ENCODE measurements around the gene SLC7A10. TPM values are rescaled to one million over a fixed set of nuclear protein-coding genes. Genes with fewer than 3 reads are reported as not detected.

Gene SLC7A10
- total and polyA plus RNA-seq, 4 experiments from 2014 or later: not detected

DNA sequence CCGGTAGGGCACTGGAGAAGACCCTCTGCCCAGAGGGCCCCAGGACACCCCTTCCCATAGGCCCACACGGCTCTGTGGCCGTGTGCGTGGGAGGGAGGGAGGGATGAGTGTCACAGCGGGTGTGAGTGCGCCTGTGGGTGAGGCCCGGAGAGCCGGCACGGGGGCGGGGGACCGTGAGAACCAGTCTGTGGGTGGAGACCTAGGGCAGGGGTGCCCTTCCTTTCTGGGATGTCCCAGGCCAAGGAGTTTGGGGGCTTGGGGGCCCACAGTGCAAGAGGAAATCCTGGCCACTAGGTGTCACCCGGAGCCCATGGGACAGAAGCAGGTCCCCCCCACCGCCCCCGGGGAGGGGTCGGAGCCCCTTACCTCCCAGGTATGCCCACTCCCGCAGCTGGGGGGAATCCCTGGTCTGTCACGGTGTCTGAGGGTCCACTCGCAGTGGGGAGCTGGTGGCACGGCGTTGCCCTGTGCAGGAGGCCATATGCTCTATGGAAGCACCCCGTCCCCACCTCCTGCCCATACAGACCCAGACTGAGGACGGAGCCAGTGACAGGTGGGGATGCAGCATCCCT lies 16.0 kb upstream of the SLC7A10 start:
- Mint-ChIP-seq H3K9me3 (peaks cover 0 to 11% (median 0%) of the 10 kb centered on the region in 8 donors), H3K27me3 (no peaks in the 10 kb centered on the region), H3K27ac (no peak overlapping the region), H3K36me3 (no peaks in the 10 kb centered on the region), H3K4me1 (peaks cover 0 to 15% (median 0%) of the 10 kb centered on the region in 4 donors), H3K4me3 (no peak overlapping the region)
- ChIA-PET POLR2A (ENCODE audit: partially characterized antibody) (no interaction called here), CTCF (ENCODE audit: partially characterized antibody) (interaction anchor here (1.2 to 5.4 kb wide), 4 partner anchors 164 to 189 kb away, joined by 3 to 44 read pairs (median 7); no protein-coding TSS in a partner anchor)
- peak in 1 of 5 donors; percentile 6 for DNase-seq
- H3K4me1 ChIP-seq (ENCODE audit: insufficient read depth, low read length): no peaks in the 10 kb centered on the region
- H3K36me3 ChIP-seq (ENCODE audit: insufficient read depth, low read length): no peaks in the 10 kb centered on the region
- H3K9me3 ChIP-seq (ENCODE audit: control insufficient read depth in 1 of 2, low read length in 2 of 2): peaks cover 0 to 3% of the 10 kb centered on the region in 2 donors
- intact Hi-C loops (cut with micrococcal nuclease): loop anchor here (1.0 kb wide), 1 partner anchor 166 kb away; no protein-coding TSS in a partner anchor
- no peak overlapping the region for H3K27ac ChIP-seq (ENCODE audit: low read depth, low read length)
- H3K27me3 ChIP-seq (ENCODE audit: insufficient read depth, low read length): no peaks in the 10 kb centered on the region
- H3K4me3 ChIP-seq (ENCODE audit: low read length in 2 of 2): no peak overlapping the region

DNA sequence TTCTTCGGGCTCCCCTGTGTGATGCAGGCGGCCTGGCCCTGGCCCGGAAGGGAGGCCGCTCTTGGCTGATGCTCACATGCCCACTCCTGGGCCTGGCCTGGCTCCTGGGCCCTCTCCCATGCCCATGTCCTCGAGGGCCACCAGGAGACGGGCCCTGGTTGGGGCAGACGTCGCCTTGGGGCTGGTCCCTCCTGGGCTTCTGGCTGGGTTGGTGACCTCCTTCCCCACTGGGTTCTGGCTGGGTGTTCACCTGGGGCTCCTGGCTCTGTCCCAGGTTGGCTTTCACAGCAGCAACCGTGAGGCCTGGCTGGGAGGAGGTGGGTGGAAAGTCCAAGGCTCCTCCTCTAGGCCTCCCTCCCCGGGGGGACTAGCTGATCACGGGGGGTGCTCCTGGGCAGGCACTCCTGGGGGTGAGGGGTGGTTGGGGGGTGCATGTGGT lies 15.5 kb upstream of the SLC7A10 start:
- Mint-ChIP-seq H3K4me1 (peaks cover 0 to 15% (median 0%) of the 10 kb centered on the region in 4 donors), H3K27ac (no peak overlapping the region), H3K9me3 (peaks cover 0 to 11% (median 0%) of the 10 kb centered on the region in 8 donors), H3K4me3 (no peak overlapping the region), H3K36me3 (no peaks in the 10 kb centered on the region), H3K27me3 (no peaks in the 10 kb centered on the region)
- ChIA-PET POLR2A (ENCODE audit: partially characterized antibody) (no interaction called here), CTCF (ENCODE audit: partially characterized antibody) (interaction anchor here (1.4 to 5.4 kb wide), 2 partner anchors 164 to 190 kb away, joined by 3 to 44 read pairs; no protein-coding TSS in a partner anchor)
- H3K27ac ChIP-seq (ENCODE audit: low read depth, low read length): no peak overlapping the region
- peaks cover 0 to 3% of the 10 kb centered on the region in 2 donors for H3K9me3 ChIP-seq (ENCODE audit: control insufficient read depth in 1 of 2, low read length in 2 of 2)
- no peak for DNase-seq
- intact Hi-C loops (cut with micrococcal nuclease): loop anchor here (1.0 kb wide), 1 partner anchor 166 kb away; no protein-coding TSS in a partner anchor
- no peaks in the 10 kb centered on the region for H3K27me3 ChIP-seq (ENCODE audit: insufficient read depth, low read length)
- H3K4me1 ChIP-seq (ENCODE audit: insufficient read depth, low read length): no peaks in the 10 kb centered on the region
- no peak overlapping the region for H3K4me3 ChIP-seq (ENCODE audit: low read length in 2 of 2)
- H3K36me3 ChIP-seq (ENCODE audit: insufficient read depth, low read length): no peaks in the 10 kb centered on the region

DNA sequence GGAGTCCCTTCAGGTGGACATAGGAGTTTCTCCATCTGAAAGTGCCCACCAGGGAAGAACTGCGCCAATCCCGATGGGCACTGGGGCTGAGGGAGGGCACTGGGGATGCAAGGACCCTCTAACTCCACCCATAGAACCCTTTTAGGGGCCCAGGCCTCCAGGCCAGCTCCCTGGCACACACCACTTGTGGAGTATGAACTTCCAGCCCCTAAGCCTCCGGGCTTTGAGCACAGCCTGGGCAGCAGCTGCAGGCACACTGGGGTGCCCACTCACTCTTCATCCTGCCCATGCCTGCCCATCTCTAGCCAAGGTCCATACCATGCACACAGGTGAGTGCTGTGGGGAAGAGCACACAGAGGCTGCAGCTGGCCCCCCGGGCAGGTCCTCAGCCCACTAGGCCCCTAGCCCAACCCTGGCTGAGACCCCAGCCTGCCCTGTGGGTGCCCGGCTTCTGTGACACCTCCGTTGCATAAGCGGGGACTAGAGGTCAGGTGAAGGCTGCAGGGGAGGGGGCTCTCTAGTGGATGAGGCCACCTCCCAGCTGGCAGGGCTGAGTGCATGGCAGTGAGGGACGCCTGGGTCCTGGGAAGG lies 14.6 kb upstream of the SLC7A10 start:
- Histone ChIP-seq H3K9me3 (ENCODE audit: control insufficient read depth in 1 of 2, low read length in 2 of 2) (no peaks in the 10 kb centered on the region), H3K4me1 (ENCODE audit: insufficient read depth, low read length) (peaks cover 5% of the 10 kb centered on the region), H3K27ac (ENCODE audit: low read depth, low read length) (no peak overlapping the region), H3K4me3 (ENCODE audit: low read length in 2 of 2) (no peak overlapping the region), H3K36me3 (ENCODE audit: insufficient read depth, low read length) (no peaks in the 10 kb centered on the region), H3K27me3 (ENCODE audit: insufficient read depth, low read length) (no peaks in the 10 kb centered on the region)
- ChIA-PET CTCF (ENCODE audit: partially characterized antibody) (interaction anchor here (7.1 kb wide), 1 partner anchor 167 kb away, joined by 125 read pairs; no protein-coding TSS in a partner anchor), POLR2A (ENCODE audit: partially characterized antibody) (no interaction called here)
- H3K36me3 Mint-ChIP-seq: no peaks in the 10 kb centered on the region
- peaks cover 2 to 19% (median 3%) of the 10 kb centered on the region in 4 donors for H3K4me1 Mint-ChIP-seq
- no peak overlapping the region for H3K4me3 Mint-ChIP-seq
- H3K27me3 Mint-ChIP-seq: peaks cover 0 to under 1% of the 10 kb centered on the region in 2 donors
- H3K27ac Mint-ChIP-seq: no peak overlapping the region
- intact Hi-C loops (cut with micrococcal nuclease): no loop called here
- DNase-seq: no peak
- H3K9me3 Mint-ChIP-seq: peaks cover 0 to 5% (median 0%) of the 10 kb centered on the region in 8 donors

DNA sequence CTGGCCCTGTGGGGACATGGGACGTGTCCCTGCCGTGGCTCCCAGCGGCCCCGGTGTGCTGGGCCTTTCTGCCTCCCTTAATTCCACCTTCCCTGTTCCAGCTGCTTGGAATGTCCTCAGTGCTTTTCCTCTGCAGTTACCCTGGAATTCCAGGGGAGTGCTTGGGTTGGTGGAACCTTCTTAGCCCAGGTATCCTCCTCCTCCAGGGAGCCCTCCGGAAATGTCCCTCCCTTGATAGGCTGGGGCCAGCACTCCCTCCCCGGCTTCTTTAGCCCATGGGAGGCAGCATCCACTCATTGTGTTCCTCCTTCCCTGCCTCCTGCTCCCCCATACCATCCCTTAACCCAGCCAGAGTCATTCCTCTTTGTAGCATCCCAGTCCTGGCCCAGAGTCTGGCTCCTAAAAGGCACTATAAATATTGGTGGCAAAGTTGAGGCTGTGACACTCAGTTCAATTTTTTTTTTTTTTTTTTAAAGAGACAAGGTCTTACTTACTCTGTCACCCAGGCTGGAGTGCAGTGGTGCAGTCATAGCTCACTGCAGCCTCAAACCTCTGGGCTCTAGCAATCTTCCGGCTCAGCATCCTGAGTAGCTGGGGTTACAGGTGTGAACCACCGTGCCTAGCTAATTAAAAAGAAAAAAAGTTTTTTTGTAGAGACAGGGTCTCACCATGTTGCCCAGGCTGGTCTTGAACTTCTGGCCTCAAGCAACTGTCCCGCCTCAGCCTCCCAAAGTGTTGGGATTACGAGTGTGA lies 13.7 kb upstream of the SLC7A10 start:
- DNase-seq: no peak
- Histone ChIP-seq H3K27me3 (ENCODE audit: insufficient read depth, low read length) (no peaks in the 10 kb centered on the region), H3K36me3 (ENCODE audit: insufficient read depth, low read length) (no peaks in the 10 kb centered on the region), H3K4me1 (ENCODE audit: insufficient read depth, low read length) (peaks cover 8% of the 10 kb centered on the region), H3K9me3 (ENCODE audit: control insufficient read depth in 1 of 2, low read length in 2 of 2) (no peaks in the 10 kb centered on the region), H3K27ac (ENCODE audit: low read depth, low read length) (no peak overlapping the region), H3K4me3 (ENCODE audit: low read length in 2 of 2) (no peak overlapping the region)
- ChIA-PET CTCF (ENCODE audit: partially characterized antibody) (interaction anchor here (1.2 to 7.1 kb wide), 2 partner anchors 8 to 168 kb away, joined by 3 to 125 read pairs; no protein-coding TSS in a partner anchor), POLR2A (ENCODE audit: partially characterized antibody) (no interaction called here)
- Mint-ChIP-seq H3K9me3 (no peaks in the 10 kb centered on the region), H3K4me1 (peaks cover 4 to 22% (median 5%) of the 10 kb centered on the region in 4 donors), H3K36me3 (no peaks in the 10 kb centered on the region), H3K27ac (peak overlapping the region in 1 of 7 donors; percentile 8), H3K4me3 (no peak overlapping the region), H3K27me3 (peaks cover 0 to 3% of the 10 kb centered on the region in 2 donors)
- intact Hi-C loops (cut with micrococcal nuclease): no loop called here

DNA sequence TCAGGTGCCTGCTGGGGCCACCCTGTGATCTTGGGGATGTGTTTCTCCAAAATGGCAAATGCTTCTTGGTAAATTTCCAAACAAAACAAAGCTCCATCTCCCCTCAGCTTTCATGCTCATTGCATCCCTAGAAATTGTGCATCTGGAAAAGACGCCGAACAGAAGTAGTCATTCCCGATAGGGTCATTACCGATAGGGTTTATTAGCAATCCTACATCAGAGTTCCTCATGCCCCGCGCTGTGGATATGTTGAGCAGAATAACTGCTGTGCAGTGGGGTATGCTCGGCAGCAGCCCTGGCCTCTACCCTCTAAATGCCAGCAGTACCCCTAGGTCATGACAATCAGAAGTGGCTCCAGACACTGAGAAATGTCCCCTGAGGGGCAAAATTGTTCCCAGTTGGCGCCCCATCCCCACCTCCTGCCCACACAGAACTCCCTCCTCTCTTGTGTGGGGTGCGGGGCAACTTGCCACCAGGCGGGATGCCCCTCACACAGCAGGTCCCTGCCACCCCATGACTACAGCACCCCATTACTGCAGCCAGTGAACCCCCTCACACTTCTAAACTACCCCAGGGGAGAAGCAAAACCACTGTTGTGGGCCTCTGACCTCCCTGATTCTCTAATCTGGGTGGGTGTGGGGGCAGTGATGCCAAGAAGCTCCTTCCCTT lies 13.0 kb upstream of the SLC7A10 start:
- ChIA-PET POLR2A (ENCODE audit: partially characterized antibody) (no interaction called here), CTCF (ENCODE audit: partially characterized antibody) (interaction anchor here (1.2 to 7.1 kb wide), 2 partner anchors 8 to 169 kb away, joined by 3 to 125 read pairs; no protein-coding TSS in a partner anchor)
- H3K27me3 Mint-ChIP-seq: peaks cover 0 to 3% of the 10 kb centered on the region in 2 donors
- Histone ChIP-seq H3K36me3 (ENCODE audit: insufficient read depth, low read length) (no peaks in the 10 kb centered on the region), H3K4me1 (ENCODE audit: insufficient read depth, low read length) (peaks cover 8% of the 10 kb centered on the region), H3K27me3 (ENCODE audit: insufficient read depth, low read length) (no peaks in the 10 kb centered on the region), H3K9me3 (ENCODE audit: control insufficient read depth in 1 of 2, low read length in 2 of 2) (no peaks in the 10 kb centered on the region), H3K27ac (ENCODE audit: low read depth, low read length) (no peak overlapping the region), H3K4me3 (ENCODE audit: low read length in 2 of 2) (no peak overlapping the region)
- no peaks in the 10 kb centered on the region for H3K36me3 Mint-ChIP-seq
- H3K27ac Mint-ChIP-seq: peak overlapping the region in 2 of 7 donors; percentile 8 to 24
- DNase-seq: no peak
- H3K4me1 Mint-ChIP-seq: peaks cover 4 to 22% (median 5%) of the 10 kb centered on the region in 4 donors
- H3K9me3 Mint-ChIP-seq: no peaks in the 10 kb centered on the region
- H3K4me3 Mint-ChIP-seq: peak overlapping the region in 1 of 8 donors; percentile 32
- intact Hi-C loops (cut with micrococcal nuclease): no loop called here

DNA sequence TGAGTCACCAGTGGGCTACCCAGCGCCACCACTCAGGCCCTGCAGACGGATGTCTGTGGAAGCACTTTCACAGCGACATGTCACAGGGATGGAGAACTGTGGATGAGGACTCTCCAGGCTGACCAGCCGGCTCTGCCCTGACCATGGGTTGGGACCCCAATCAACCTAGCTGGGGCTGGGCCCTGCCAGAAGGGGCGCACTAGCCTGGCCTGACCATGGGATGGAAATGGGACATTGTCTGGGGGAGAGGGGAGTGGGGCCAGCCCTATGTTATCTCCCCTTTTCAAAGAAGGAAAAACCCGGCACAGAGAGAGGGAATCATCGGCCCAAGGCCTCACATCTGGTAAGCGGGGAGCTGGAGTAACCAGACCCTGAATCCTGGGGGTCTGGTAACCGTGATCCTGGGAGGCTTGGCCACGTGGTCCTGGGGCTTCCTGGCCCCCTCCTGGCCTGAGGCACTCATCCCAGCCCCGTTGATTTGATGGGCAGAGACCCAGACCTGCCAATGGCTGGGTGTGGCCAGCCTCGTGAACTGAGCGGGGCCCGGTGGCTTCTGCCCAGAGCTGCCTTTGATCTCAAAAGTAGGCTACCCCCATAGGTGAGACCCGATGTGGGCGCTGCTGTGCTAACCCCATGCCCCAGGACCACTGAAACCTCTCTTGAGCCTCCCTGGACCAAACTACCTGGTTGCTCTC lies 11.2 kb upstream of the SLC7A10 start:
- DNase-seq: no peak
- H3K4me3 ChIP-seq (ENCODE audit: low read length in 2 of 2): no peak overlapping the region
- Mint-ChIP-seq H3K4me1 (peaks cover 4 to 22% (median 5%) of the 10 kb centered on the region in 4 donors), H3K27me3 (peaks cover 0 to 3% of the 10 kb centered on the region in 2 donors), H3K27ac (peak overlapping the region in 1 of 7 donors; percentile 38), H3K9me3 (no peaks in the 10 kb centered on the region), H3K36me3 (no peaks in the 10 kb centered on the region), H3K4me3 (no peak overlapping the region)
- no peaks in the 10 kb centered on the region for H3K27me3 ChIP-seq (ENCODE audit: insufficient read depth, low read length)
- ChIA-PET CTCF (ENCODE audit: partially characterized antibody) (interaction anchor here (0.8 to 7.1 kb wide), 10 partner anchors 9 to 537 kb away, joined by 3 to 125 read pairs (median 6); no protein-coding TSS in a partner anchor), POLR2A (ENCODE audit: partially characterized antibody) (interaction anchor here (0.9 to 1.5 kb wide), 2 partner anchors 60 to 137 kb away, joined by 3 to 7 read pairs; partner anchors contain the start of gene CEBPG)
- H3K27ac ChIP-seq (ENCODE audit: low read depth, low read length): no peak overlapping the region
- H3K4me1 ChIP-seq (ENCODE audit: insufficient read depth, low read length): peaks cover 8% of the 10 kb centered on the region
- intact Hi-C loops (cut with micrococcal nuclease): no loop called here
- H3K9me3 ChIP-seq (ENCODE audit: control insufficient read depth in 1 of 2, low read length in 2 of 2): no peaks in the 10 kb centered on the region
- H3K36me3 ChIP-seq (ENCODE audit: insufficient read depth, low read length): no peaks in the 10 kb centered on the region

Data from CD4-positive, alpha-beta memory T cell (primary cell).